Liver (tissue), 9 donors: ENCODE results near the gene RNGTT. TPM values are rescaled to one million over a fixed set of nuclear protein-coding genes. Genes with fewer than 3 reads are reported as not detected.

Experiments
- DNase-seq: peaks from one replicate; pipeline ENCODE4 v3.0.0-alpha.2; 2017; ENCODE audit warnings: low spot score
- H3K27ac ChIP-seq, 2 donors: one replicate each; pipeline ENCODE4 v1.7.0; 2013; ENCODE audit warnings: inconsistent platforms in 2 of 2, low read length in 2 of 2, control low read depth in 1 of 2, low read depth in 1 of 2, mild to moderate bottlenecking in 1 of 2
- H3K27me3 ChIP-seq, 4 donors: one replicate each; pipeline versions ENCODE4 v1.6.1 to v1.7.0; 2013; ENCODE audit warnings: low read length in 3 of 4, inconsistent platforms in 1 of 4, mild to moderate bottlenecking in 1 of 4, moderate library complexity in 1 of 4; ENCODE audit not compliant: control insufficient read depth in 4 of 4, insufficient read depth in 4 of 4
- H3K36me3 ChIP-seq, 4 donors: one replicate each; pipeline versions ENCODE4 v1.6.1 to v1.7.0; 2013; ENCODE audit warnings: low read length in 3 of 4, mild to moderate bottlenecking in 3 of 4, low read depth in 1 of 4, moderate library complexity in 1 of 4; ENCODE audit not compliant: control insufficient read depth in 4 of 4, insufficient read depth in 3 of 4
- H3K4me1 ChIP-seq, 4 donors: one replicate each; pipeline versions ENCODE4 v1.6.1 to v1.7.0; 2013; ENCODE audit warnings: low read length in 3 of 4, mild to moderate bottlenecking in 3 of 4, moderate library complexity in 1 of 4; ENCODE audit not compliant: control insufficient read depth in 4 of 4, insufficient read depth in 4 of 4
- H3K4me3 ChIP-seq, 3 donors: one replicate each; pipeline versions ENCODE4 v1.6.1 to v1.7.0; 2013; ENCODE audit warnings: low read length in 3 of 3, control low read depth in 1 of 3, low read depth in 1 of 3, mild to moderate bottlenecking in 1 of 3
- H3K9ac ChIP-seq, 2 donors: one replicate each; pipeline ENCODE4 v1.7.0; 2013; ENCODE audit warnings: low read length in 2 of 2, mild to moderate bottlenecking in 2 of 2, moderate library complexity in 2 of 2, control low read depth in 1 of 2, low read depth in 1 of 2
- H3K9me3 ChIP-seq, 4 donors: one replicate each; pipeline versions ENCODE4 v1.6.1 to v1.7.0; 2013; ENCODE audit warnings: low read length in 3 of 4; ENCODE audit not compliant: control insufficient read depth in 4 of 4
- EGR1 ChIP-seq, 2 donors: IDR thresholded peaks; 2 replicates each; pipeline ENCODE4 v1.6.1; 2016 to 2018; ENCODE audit warnings: antibody characterized with exemption in 2 of 2, low read depth in 2 of 2
- FOXA1 ChIP-seq: IDR thresholded peaks from 2 replicates; pipeline ENCODE4 v1.6.1; 2016; ENCODE audit warnings: antibody characterized with exemption
- FOXA2 ChIP-seq: IDR thresholded peaks from 2 replicates; pipeline ENCODE4 v1.6.1; 2016; ENCODE audit warnings: antibody characterized with exemption
- GABPA ChIP-seq, 2 donors: IDR thresholded peaks in 1 of 2; conservative IDR thresholded peaks in 1 of 2; 2 replicates each; pipeline ENCODE4 v1.6.1; 2016; ENCODE audit warnings: antibody characterized with exemption in 2 of 2, mild to moderate bottlenecking in 1 of 2, moderate library complexity in 1 of 2
- HNF4A ChIP-seq, 2 donors: conservative IDR thresholded peaks; 2 replicates each; pipeline ENCODE4 v1.6.1; 2016; ENCODE audit warnings: antibody characterized with exemption in 2 of 2, mild to moderate bottlenecking in 2 of 2
- HNF4G ChIP-seq: IDR thresholded peaks from 2 replicates; pipeline ENCODE4 v1.6.1; 2016; ENCODE audit warnings: antibody characterized with exemption
- JUND ChIP-seq, 2 donors: IDR thresholded peaks; 2 replicates each; pipeline ENCODE4 v1.6.1; 2016; ENCODE audit warnings: antibody characterized with exemption in 2 of 2
- NR2F2 ChIP-seq: IDR thresholded peaks from 2 replicates; pipeline ENCODE4 v1.6.1; 2016; ENCODE audit warnings: antibody characterized with exemption
- RAD21 ChIP-seq, 2 donors: IDR thresholded peaks; 2 replicates each; pipeline ENCODE4 v1.6.1; 2016; ENCODE audit warnings: antibody characterized with exemption in 2 of 2, mild to moderate bottlenecking in 2 of 2
- RXRA ChIP-seq, 2 donors: IDR thresholded peaks; 2 replicates each; pipeline ENCODE4 v1.6.1; 2017 to 2018; ENCODE audit warnings: antibody characterized with exemption in 2 of 2, mild to moderate bottlenecking in 1 of 2
- SP1 ChIP-seq: IDR thresholded peaks from 2 replicates; pipeline ENCODE4 v1.6.1; 2018; ENCODE audit warnings: antibody characterized with exemption, mild to moderate bottlenecking
- TAF1 ChIP-seq: conservative IDR thresholded peaks from 2 replicates; pipeline ENCODE4 v1.6.1; 2016; ENCODE audit warnings: antibody characterized with exemption, mild to moderate bottlenecking
- YY1 ChIP-seq: IDR thresholded peaks from 2 replicates; pipeline ENCODE4 v1.6.1; 2016; ENCODE audit warnings: antibody characterized with exemption, mild to moderate bottlenecking
- WGBS: extraction: QIAGEN DNeasy Blood & Tissue Kit; methylation state at CpG from one replicate; pipeline ENCODE4 v1.1.7; 2013; 5-methylcytosine and 5-hydroxymethylcytosine counted together
- polyA plus RNA-seq, 2 donors: library from polyadenylated mRNA; stranded (reverse) in 1 of 2; unstranded in 1 of 2; fragments of 200-250 nt in 1 of 2; fragments of >200 nt in 1 of 2; fragmentation: Nextera tagmentation in 1 of 2; extraction: Ambion mirVana in 1 of 2; gene quantifications; one replicate each; pipeline versions ENCODE4 v1.2.1 to v1.2.3, GENCODE V29; 2013 to 2015
- total RNA-seq, 2 donors: library from RNA; depleted of rRNA; stranded (reverse); fragments of >200 nt; gene quantifications; one replicate each; pipeline ENCODE4 v1.2.3, GENCODE V29; 2014
- TF ChIP-seq, protein P1 (sequence below): IDR thresholded peaks from 2 replicates; pipeline ENCODE4 v1.6.1; 2016; ENCODE audit warnings: antibody characterized with exemption
- TF ChIP-seq, protein P2 (sequence below): IDR thresholded peaks from 2 replicates; pipeline ENCODE4 v1.6.1; 2016; ENCODE audit warnings: antibody characterized with exemption
- TF ChIP-seq, protein P3 (sequence below): IDR thresholded peaks from 2 replicates; pipeline ENCODE4 v1.6.1; 2016; ENCODE audit warnings: antibody characterized with exemption, mild to moderate bottlenecking
- TF ChIP-seq, protein P4 (sequence below): fragments of 150-350 bp; IDR thresholded peaks from 2 replicates; pipeline ENCODE4 v1.5.1; 2017; ENCODE audit warnings: improper control_type of control experiment, low read depth, low read length; ENCODE audit not compliant: missing input control
- donor health status: healthy.
- donor health status: healthy.
- donor health status: healthy.
- donor health status: healthy.
- donor health status: healthy.

Gene RNGTT
- total and polyA plus RNA-seq, 4 donors, result 4.1 to 20.8 (median 7.2) TPM

DNA sequence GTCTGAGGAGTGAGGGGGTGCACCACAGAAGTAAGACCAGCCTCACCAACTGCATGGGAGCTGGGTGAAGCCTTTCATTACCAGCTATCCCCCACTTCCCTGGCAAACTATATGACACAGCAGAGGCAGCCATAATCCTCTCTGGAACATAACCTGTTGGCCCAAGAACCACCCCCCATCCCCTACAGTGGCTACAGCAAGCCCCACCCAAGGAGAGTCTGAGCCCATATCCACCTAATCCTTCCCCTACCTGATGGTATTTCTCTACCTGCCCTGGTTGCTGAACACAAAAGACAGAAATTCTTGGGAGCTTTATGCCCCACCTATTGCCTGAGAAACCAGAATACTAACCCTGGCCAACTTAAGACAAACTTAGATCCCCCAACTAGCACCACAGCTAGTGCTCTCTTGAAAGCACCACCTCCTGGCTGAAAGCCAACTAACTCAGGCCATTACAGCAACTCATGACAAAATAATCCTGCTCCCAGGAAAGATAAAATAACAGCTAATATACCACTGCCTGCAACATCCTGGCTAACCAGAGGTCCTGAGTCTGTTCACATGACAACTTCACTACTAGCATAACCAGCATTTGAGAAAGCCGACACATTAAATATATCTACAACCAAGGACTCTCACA is 11.2 kb downstream of the RNGTT start:
- DNase-seq, result no peak
- Histone ChIP-seq H3K4me3 (no peak overlapping the region), H3K9ac (no peak overlapping the region), H3K9me3 (no peaks in the 10 kb centered on the region), H3K27ac (no peak overlapping the region), H3K27me3 (no peaks in the 10 kb centered on the region), H3K4me1 (no peaks in the 10 kb centered on the region), H3K36me3 (no peaks in the 10 kb centered on the region)
- TF ChIP-seq FOXA1 (no peak), HNF4G (no peak), HNF4A (conservative IDR thresholded peaks at IDR 0.05) (no peak), FOXA2 (no peak), JUND (IDR thresholded peaks at IDR 0.05) (no peak), YY1 (no peak), TAF1 (no peak), SP1 (no peak), RXRA (IDR thresholded peaks at IDR 0.05) (no peak), EGR1 (IDR thresholded peaks at IDR 0.05; ENCODE audit: low read depth in 2 of 2) (no peak), RAD21 (IDR thresholded peaks at IDR 0.05) (no peak), GABPA (IDR thresholded peaks at IDR 0.05 in 1 of 2, conservative IDR thresholded peaks at IDR 0.05 in 1 of 2) (no peak), NR2F2 (no peak)
- TF ChIP-seq, protein P1, sequence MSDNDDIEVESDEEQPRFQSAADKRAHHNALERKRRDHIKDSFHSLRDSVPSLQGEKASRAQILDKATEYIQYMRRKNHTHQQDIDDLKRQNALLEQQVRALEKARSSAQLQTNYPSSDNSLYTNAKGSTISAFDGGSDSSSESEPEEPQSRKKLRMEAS, result no peak
- TF ChIP-seq, protein P2, sequence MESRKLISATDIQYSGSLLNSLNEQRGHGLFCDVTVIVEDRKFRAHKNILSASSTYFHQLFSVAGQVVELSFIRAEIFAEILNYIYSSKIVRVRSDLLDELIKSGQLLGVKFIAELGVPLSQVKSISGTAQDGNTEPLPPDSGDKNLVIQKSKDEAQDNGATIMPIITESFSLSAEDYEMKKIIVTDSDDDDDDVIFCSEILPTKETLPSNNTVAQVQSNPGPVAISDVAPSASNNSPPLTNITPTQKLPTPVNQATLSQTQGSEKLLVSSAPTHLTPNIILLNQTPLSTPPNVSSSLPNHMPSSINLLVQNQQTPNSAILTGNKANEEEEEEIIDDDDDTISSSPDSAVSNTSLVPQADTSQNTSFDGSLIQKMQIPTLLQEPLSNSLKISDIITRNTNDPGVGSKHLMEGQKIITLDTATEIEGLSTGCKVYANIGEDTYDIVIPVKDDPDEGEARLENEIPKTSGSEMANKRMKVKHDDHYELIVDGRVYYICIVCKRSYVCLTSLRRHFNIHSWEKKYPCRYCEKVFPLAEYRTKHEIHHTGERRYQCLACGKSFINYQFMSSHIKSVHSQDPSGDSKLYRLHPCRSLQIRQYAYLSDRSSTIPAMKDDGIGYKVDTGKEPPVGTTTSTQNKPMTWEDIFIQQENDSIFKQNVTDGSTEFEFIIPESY, result no peak
- TF ChIP-seq, protein P3, sequence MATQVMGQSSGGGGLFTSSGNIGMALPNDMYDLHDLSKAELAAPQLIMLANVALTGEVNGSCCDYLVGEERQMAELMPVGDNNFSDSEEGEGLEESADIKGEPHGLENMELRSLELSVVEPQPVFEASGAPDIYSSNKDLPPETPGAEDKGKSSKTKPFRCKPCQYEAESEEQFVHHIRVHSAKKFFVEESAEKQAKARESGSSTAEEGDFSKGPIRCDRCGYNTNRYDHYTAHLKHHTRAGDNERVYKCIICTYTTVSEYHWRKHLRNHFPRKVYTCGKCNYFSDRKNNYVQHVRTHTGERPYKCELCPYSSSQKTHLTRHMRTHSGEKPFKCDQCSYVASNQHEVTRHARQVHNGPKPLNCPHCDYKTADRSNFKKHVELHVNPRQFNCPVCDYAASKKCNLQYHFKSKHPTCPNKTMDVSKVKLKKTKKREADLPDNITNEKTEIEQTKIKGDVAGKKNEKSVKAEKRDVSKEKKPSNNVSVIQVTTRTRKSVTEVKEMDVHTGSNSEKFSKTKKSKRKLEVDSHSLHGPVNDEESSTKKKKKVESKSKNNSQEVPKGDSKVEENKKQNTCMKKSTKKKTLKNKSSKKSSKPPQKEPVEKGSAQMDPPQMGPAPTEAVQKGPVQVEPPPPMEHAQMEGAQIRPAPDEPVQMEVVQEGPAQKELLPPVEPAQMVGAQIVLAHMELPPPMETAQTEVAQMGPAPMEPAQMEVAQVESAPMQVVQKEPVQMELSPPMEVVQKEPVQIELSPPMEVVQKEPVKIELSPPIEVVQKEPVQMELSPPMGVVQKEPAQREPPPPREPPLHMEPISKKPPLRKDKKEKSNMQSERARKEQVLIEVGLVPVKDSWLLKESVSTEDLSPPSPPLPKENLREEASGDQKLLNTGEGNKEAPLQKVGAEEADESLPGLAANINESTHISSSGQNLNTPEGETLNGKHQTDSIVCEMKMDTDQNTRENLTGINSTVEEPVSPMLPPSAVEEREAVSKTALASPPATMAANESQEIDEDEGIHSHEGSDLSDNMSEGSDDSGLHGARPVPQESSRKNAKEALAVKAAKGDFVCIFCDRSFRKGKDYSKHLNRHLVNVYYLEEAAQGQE, result no peak
- 96% methylated on average over 1 of the region's 1 CpG for WGBS

DNA sequence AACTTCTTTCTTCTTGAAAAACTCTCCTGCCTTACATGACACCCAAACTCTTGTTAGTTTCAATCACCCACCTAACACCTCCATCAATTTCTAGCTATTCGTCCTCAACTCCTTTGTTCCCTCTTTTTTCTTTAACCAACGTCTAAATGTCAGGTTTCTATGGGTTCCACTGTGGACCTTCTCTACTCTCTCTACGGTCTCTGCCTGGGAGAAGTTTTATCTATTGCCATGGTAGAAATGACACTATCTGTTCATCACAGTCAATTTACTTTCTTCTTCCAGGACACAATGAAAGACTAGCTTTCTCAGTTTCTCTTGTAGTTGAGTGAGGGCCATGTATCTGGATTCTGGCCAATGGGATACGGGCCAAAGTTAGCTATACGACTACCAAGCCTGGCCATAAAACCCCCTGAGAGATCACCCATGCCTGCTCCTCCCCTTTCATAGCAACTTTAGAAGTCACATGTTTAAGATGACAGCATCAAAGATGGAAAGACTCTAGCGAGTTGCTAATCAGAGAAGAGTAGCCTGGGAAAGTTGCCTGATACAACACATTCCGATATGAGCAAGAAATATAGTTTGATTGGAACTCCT is 17.9 kb downstream of the RNGTT start:
- H3K9ac ChIP-seq, result no peak overlapping the region
- no peak overlapping the region for H3K27ac ChIP-seq
- 92% methylated on average over 7 of the region's 7 CpGs for WGBS
- no peak for DNase-seq
- H3K27me3 ChIP-seq, result no peaks in the 10 kb centered on the region
- no peaks in the 10 kb centered on the region for H3K9me3 ChIP-seq
- TF ChIP-seq RXRA (IDR thresholded peaks at IDR 0.05), result no peak
- no peak for TF ChIP-seq JUND (IDR thresholded peaks at IDR 0.05)
- TF ChIP-seq, protein P1, result no peak
- TF ChIP-seq, protein P3, result no peak
- no peak for TF ChIP-seq HNF4A (conservative IDR thresholded peaks at IDR 0.05)
- TF ChIP-seq NR2F2, result no peak
- no peak for TF ChIP-seq EGR1 (IDR thresholded peaks at IDR 0.05; ENCODE audit: low read depth in 2 of 2)
- TF ChIP-seq, protein P4, sequence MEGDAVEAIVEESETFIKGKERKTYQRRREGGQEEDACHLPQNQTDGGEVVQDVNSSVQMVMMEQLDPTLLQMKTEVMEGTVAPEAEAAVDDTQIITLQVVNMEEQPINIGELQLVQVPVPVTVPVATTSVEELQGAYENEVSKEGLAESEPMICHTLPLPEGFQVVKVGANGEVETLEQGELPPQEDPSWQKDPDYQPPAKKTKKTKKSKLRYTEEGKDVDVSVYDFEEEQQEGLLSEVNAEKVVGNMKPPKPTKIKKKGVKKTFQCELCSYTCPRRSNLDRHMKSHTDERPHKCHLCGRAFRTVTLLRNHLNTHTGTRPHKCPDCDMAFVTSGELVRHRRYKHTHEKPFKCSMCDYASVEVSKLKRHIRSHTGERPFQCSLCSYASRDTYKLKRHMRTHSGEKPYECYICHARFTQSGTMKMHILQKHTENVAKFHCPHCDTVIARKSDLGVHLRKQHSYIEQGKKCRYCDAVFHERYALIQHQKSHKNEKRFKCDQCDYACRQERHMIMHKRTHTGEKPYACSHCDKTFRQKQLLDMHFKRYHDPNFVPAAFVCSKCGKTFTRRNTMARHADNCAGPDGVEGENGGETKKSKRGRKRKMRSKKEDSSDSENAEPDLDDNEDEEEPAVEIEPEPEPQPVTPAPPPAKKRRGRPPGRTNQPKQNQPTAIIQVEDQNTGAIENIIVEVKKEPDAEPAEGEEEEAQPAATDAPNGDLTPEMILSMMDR, result no peak
- no peaks in the 10 kb centered on the region for H3K4me1 ChIP-seq
- no peak overlapping the region for H3K4me3 ChIP-seq
- H3K36me3 ChIP-seq, result no peaks in the 10 kb centered on the region
